IMR-90 (cell line): ENCODE measurements around the gene THYN1. TPM values are rescaled to one million over a fixed set of nuclear protein-coding genes. Genes with fewer than 3 reads are reported as not detected.

Source experiments
- ATAC-seq: fragments of 200-7000 bp; cut with Tn5 transposase; 2 replicates; pipeline ENCODE4 v1.9.1; 2020; ENCODE audit warnings: low read depth, mild to moderate bottlenecking, moderate library complexity
- BruUV-seq: library from RNA; stranded (reverse); fragments of 400-500 nt; replicated peaks from 2 replicates; lab custom pipeline; 2021; lab: Mats Ljungman, UMichigan
- CTCF ChIA-PET: fragments of 300-600 bp; formaldehyde crosslinking; extraction: SDS; loops from one replicate; lab custom pipeline; 2021; ENCODE audit warnings: antibody characterized with exemption; lab: Yijun Ruan, JAX
- POLR2A ChIA-PET: fragments of 300-600 bp; sonication (Branson Sonifier 250); formaldehyde crosslinking; loops from one replicate; lab custom pipeline; 2022; ENCODE audit warnings: antibody characterized with exemption; ENCODE audit not compliant: unreplicated experiment; lab: Charles Lee
- DNase-seq: peaks from one replicate; pipeline ENCODE4 v3.0.0; 2013
- H2AFZ ChIP-seq: replicated peaks from 2 replicates; pipeline ENCODE3; 2013; ENCODE audit warnings: low read length, mild to moderate bottlenecking; ENCODE audit not compliant: poor library complexity
- H2AK5ac ChIP-seq: 2 replicates; pipeline ENCODE4 v1.6.1; 2013; ENCODE audit warnings: low read depth, low read length, inconsistent platforms
- H2AK9ac ChIP-seq: replicated peaks from 2 replicates; pipeline ENCODE3; 2013; ENCODE audit warnings: mild to moderate bottlenecking, low read depth, low read length, moderate library complexity; ENCODE audit not compliant: poor library complexity
- H2BK120ac ChIP-seq: 2 replicates; pipeline ENCODE4 v1.6.1; 2013; ENCODE audit warnings: low read depth, low read length, inconsistent platforms
- H2BK15ac ChIP-seq: 3 replicates; pipeline ENCODE4 v1.6.1; 2013; ENCODE audit warnings: low read depth, low read length, inconsistent platforms
- H2BK20ac ChIP-seq: 2 replicates; pipeline ENCODE4 v1.6.1; 2013; ENCODE audit warnings: low read depth, mild to moderate bottlenecking, inconsistent platforms, low read length, moderate library complexity
- H2BK5ac ChIP-seq: 2 replicates; pipeline ENCODE4 v1.6.1; 2013; ENCODE audit warnings: mild to moderate bottlenecking, low read depth, low read length, inconsistent platforms; ENCODE audit not compliant: poor library complexity, severe bottlenecking
- H3K14ac ChIP-seq: replicated peaks from 2 replicates; pipeline ENCODE4 v1.6.1; 2013; ENCODE audit warnings: low read depth, low read length, inconsistent platforms
- H3K18ac ChIP-seq: 2 replicates; pipeline ENCODE4 v1.6.1; 2013; ENCODE audit warnings: low read depth, low read length, control low read depth
- H3K23ac ChIP-seq: 2 replicates; pipeline ENCODE4 v1.6.1; 2013; ENCODE audit warnings: low read depth, low read length, inconsistent platforms
- H3K27ac ChIP-seq: 2 replicates; pipeline ENCODE4 v1.5.1; 2013; ENCODE audit warnings: mild to moderate bottlenecking, control low read depth, low read length; ENCODE audit not compliant: insufficient read depth
- H3K27me3 ChIP-seq: 2 replicates; pipeline ENCODE4 v1.6.1; 2013; ENCODE audit warnings: low read length; ENCODE audit not compliant: control insufficient read depth, insufficient read depth
- H3K36me3 ChIP-seq: 2 replicates; pipeline ENCODE4 v1.6.1; 2013; ENCODE audit warnings: low read length, mixed read lengths; ENCODE audit not compliant: control insufficient read depth, insufficient read depth
- H3K4ac ChIP-seq: 2 replicates; pipeline ENCODE4 v1.6.1; 2013; ENCODE audit warnings: low read depth, low read length, inconsistent platforms
- H3K4me1 ChIP-seq: 2 replicates; pipeline ENCODE4 v1.6.1; 2013; ENCODE audit warnings: low read length, mixed read lengths; ENCODE audit not compliant: control insufficient read depth, insufficient read depth
- H3K4me2 ChIP-seq: 2 replicates; pipeline ENCODE4 v1.6.1; 2013; ENCODE audit warnings: low read depth, mild to moderate bottlenecking, control low read depth, low read length, moderate library complexity
- H3K4me3 ChIP-seq: 2 replicates; pipeline ENCODE4 v1.5.1; 2013; ENCODE audit warnings: low read depth, mild to moderate bottlenecking, control low read depth, low read length, moderate library complexity; ENCODE audit not compliant: insufficient read depth
- H3K56ac ChIP-seq: 2 replicates; pipeline ENCODE4 v1.6.1; 2013; ENCODE audit warnings: low read length, inconsistent platforms; ENCODE audit not compliant: insufficient read depth; ENCODE audit errors: extremely low read depth
- H3K79me1 ChIP-seq, 2 experiments: 2 replicates each; pipeline ENCODE4 v1.6.1; 2013; ENCODE audit warnings: low read length in 2 of 2, inconsistent platforms in 1 of 2, low read depth in 1 of 2
- H3K9ac ChIP-seq: 2 replicates; pipeline ENCODE4 v1.6.1; 2013; ENCODE audit warnings: low read depth, low read length, control low read depth
- H3K9me1 ChIP-seq: 2 replicates; pipeline ENCODE4 v1.6.1; 2013; ENCODE audit warnings: low read length, inconsistent platforms; ENCODE audit not compliant: insufficient read depth
- H3K9me3 ChIP-seq: 2 replicates; pipeline ENCODE4 v1.6.1; 2013; ENCODE audit warnings: low read length; ENCODE audit not compliant: control insufficient read depth, insufficient read depth
- H4K20me1 ChIP-seq: 2 replicates; pipeline ENCODE4 v1.6.1; 2013; ENCODE audit warnings: low read length, inconsistent platforms; ENCODE audit not compliant: insufficient read depth
- H4K5ac ChIP-seq: 2 replicates; pipeline ENCODE4 v1.6.1; 2013; ENCODE audit warnings: mild to moderate bottlenecking, low read depth, low read length, control low read depth
- H4K8ac ChIP-seq, 2 experiments: 2 replicates each; pipeline ENCODE4 v1.6.1; 2013; ENCODE audit warnings: low read depth in 2 of 2, low read length in 2 of 2, control low read depth in 1 of 2, inconsistent platforms in 1 of 2
- H4K91ac ChIP-seq: 2 replicates; pipeline ENCODE4 v1.6.1; 2013; ENCODE audit warnings: low read depth, low read length, inconsistent platforms; ENCODE audit not compliant: insufficient read depth
- CEBPB ChIP-seq: IDR thresholded peaks from 2 replicates; pipeline ENCODE4 v1.6.1; 2012; ENCODE audit warnings: low read depth, low read length, improper control_type of control experiment
- RCOR1 ChIP-seq: IDR thresholded peaks from 2 replicates; pipeline ENCODE4 v1.6.1; 2012; ENCODE audit warnings: mild to moderate bottlenecking, low read length, improper control_type of control experiment; ENCODE audit not compliant: insufficient replicate concordance
- RFX5 ChIP-seq: IDR thresholded peaks from 2 replicates; pipeline ENCODE4 v1.8.0; 2012; ENCODE audit warnings: low read depth, mild to moderate bottlenecking, low read length, moderate library complexity
- WGBS, 2 experiments: methylation state at CpG; one replicate each; pipeline versions ENCODE4 v1.1.5 to v1.1.7; 2013; ENCODE audit warnings: missing lambda C conversion rate in 2 of 2; ENCODE audit not compliant: insufficient read length in 1 of 2; ENCODE audit errors: extremely low coverage in 2 of 2; 5-methylcytosine and 5-hydroxymethylcytosine counted together
- dilution Hi-C: fragments of 300-500 bp; cut with HindIII; formaldehyde crosslinking; loops from one replicate; pipeline ENCODE4 v1.14.3; 2018; ENCODE audit warnings: low sequenced_read_pairs; ENCODE audit not compliant: unreplicated experiment
- in situ Hi-C: fragments of 300-500 bp; cut with MboI; formaldehyde crosslinking; loops from 3 replicates; pipeline ENCODE4 v1.14.3; 2019; ENCODE audit warnings: low sequenced_read_pairs, inconsistent platforms, mixed read lengths
- intact Hi-C: fragments of 100-400 bp; cut with micrococcal nuclease; formaldehyde crosslinking; loops from 2 replicates; pipeline ENCODE4 v1.10.0; 2022
- polyA plus RNA-seq, 3 experiments: library from polyadenylated mRNA; depleted of rRNA; stranded (reverse); fragments of >200 nt; gene quantifications; 2 replicates each; pipeline ENCODE4 v1.2.3, GENCODE V29; 2012; ENCODE audit warnings: low replicate concordance in 1 of 3
- total RNA-seq: library from RNA; depleted of rRNA; stranded (reverse); fragments of >200 nt; gene quantifications from 2 replicates; pipeline ENCODE4 v1.2.3, GENCODE V29; 2012

The THYN1 gene
- total and polyA plus RNA-seq, 2 of the 4 experiments (the other 2 are of a cell fraction) = 43.1 to 72.1 TPM

DNA sequence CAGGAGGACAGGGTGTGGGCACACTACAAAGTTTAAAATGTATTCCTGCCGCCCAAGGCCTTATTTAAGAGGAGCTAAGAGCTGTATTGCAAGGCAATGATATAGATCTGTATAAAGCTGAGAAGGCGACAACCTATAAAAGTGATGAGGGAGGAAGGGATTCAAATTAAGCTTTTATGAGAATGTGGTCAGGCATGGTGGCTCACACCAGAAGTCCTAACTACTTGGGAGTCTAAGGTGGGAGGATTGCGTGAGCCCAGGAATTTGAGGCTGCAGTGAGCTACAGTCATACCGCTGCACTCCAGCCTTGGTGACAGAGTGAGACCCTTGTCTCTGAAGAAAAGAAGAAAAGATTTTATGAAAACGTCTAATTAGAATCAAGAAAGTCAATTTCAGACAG, 13.3 kb upstream of the THYN1 start:
- Histone ChIP-seq H3K79me1 (no peaks in the 10 kb centered on the region), H3K4me3 (no peak overlapping the region), H3K9ac (no peak overlapping the region), H3K4me1 (peaks cover 4% of the 10 kb centered on the region), H3K56ac (no peak overlapping the region), H3K23ac (no peak overlapping the region), H2AK9ac (no peak overlapping the region), H2AFZ (no peak overlapping the region), H3K27me3 (peaks cover 9% of the 10 kb centered on the region; the same call in 1 of the 2 replicates), H2BK20ac (no peak overlapping the region), H2AK5ac (no peak overlapping the region), H3K4me2 (no peak overlapping the region; the same call in 1 of the 2 replicates), H4K91ac (no peak overlapping the region), H3K4ac (peak overlapping the region; percentile 48), H3K18ac (peak overlapping the region; percentile 11; the same call in 1 of the 2 replicates), H3K9me1 (no peaks in the 10 kb centered on the region), H4K8ac (peak overlapping the region in 1 of 2 experiments; percentile 48; a peak in 1 of 4 replicates), H3K36me3 (peaks cover 20% of the 10 kb centered on the region), H4K5ac (no peak overlapping the region), H3K9me3 (no peaks in the 10 kb centered on the region), H2BK15ac (no peak overlapping the region), H3K27ac (no peak overlapping the region), H4K20me1 (no peaks in the 10 kb centered on the region; the same call in 1 of the 2 replicates), H3K14ac (no peak overlapping the region), H2BK5ac (no peak overlapping the region), H2BK120ac (no peak overlapping the region)
- no TSS peak for BruUV-seq
- DNase-seq (no peak), ATAC-seq (peak; percentile 25)
- ChIA-PET POLR2A (interaction anchor here (0.6 kb wide), 1 partner anchor 42 kb away, joined by 3 read pairs; the partner anchor contains the start of gene VPS26B), CTCF (no interaction called here)
- TF ChIP-seq CEBPB (no peak), RFX5 (no peak), RCOR1 (no peak)
- intact Hi-C loops (no loop called here), dilution Hi-C loops (no loop called here), in situ Hi-C loops (no loop called here)
- WGBS, 2 experiments = 75% methylated on average over 4 of the region's 5 CpGs; no CpG with 5 or more reads in 1 of the 2 experiments
